GM12892 (cell line): ENCODE data around the gene HMGCS2.

Experiments
- POLR2A ChIP-seq: IDR thresholded peaks from 2 replicates; pipeline ENCODE4 v1.6.1; 2011; ENCODE audit warnings: low read depth, low read length, control low read depth
- POLR2AphosphoS5 ChIP-seq: IDR thresholded peaks from 2 replicates; pipeline ENCODE4 v1.6.1; 2011; ENCODE audit warnings: low read depth, low read length, control low read depth
- TAF1 ChIP-seq: IDR thresholded peaks from 2 replicates; pipeline ENCODE4 v1.6.1; 2011; ENCODE audit warnings: low read depth, mild to moderate bottlenecking, control low read depth, low read length, borderline replicate concordance

- TF ChIP-seq TAF1 (no peak), POLR2A (no peak), POLR2AphosphoS5 (no peak)
Measured at GRCh38 chr1:119701659-119702058, 67.0 kb downstream of the HMGCS2 start.
